ENCODE results near the gene GRN.
A peak's percentile ranks its signal among the peaks of the same experiment; 100 is the strongest.

Gene GRN

GRCh38 chr17:44345454-44346026 is 438 bp downstream of the GRN start:
- TF ChIP-seq TEAD4 (IDR thresholded peaks at IDR 0.05) (no peak), ZBTB7A (IDR thresholded peaks at IDR 0.05; ENCODE audit: low read depth) (0 out of 2 replicates have a peak, but pooled peaks have one; percentile 73), TCF12 (IDR thresholded peaks at IDR 0.05; ENCODE audit: low read depth) (0 out of 2 replicates have a peak, but pooled peaks have one; percentile 1), RAD21 (IDR thresholded peaks at IDR 0.05; ENCODE audit: low read depth) (peak; percentile 44; the same call in 1 of the 2 replicates), EP300 (IDR thresholded peaks at IDR 0.05; ENCODE audit: borderline replicate concordance) (no peak), TAF1 (IDR thresholded peaks at IDR 0.05; ENCODE audit: low read depth) (no peak), CREB1 (IDR thresholded peaks at IDR 0.05; ENCODE audit: low read depth) (no peak)

GRCh38 chr17:44346064-44346844 is 1.2 kb downstream of the GRN start:
- no peak for TF ChIP-seq FOXM1 (IDR thresholded peaks at IDR 0.05; ENCODE audit: borderline replicate concordance, low read depth)
- no peak for TF ChIP-seq TEAD4 (IDR thresholded peaks at IDR 0.05)
- TF ChIP-seq EP300 (IDR thresholded peaks at IDR 0.05; ENCODE audit: borderline replicate concordance), result no peak
- TF ChIP-seq EGR1 (IDR thresholded peaks at IDR 0.05), result no peak
- no peak for TF ChIP-seq MAX (IDR thresholded peaks at IDR 0.05)
- TF ChIP-seq TCF12 (IDR thresholded peaks at IDR 0.05; ENCODE audit: low read depth), result no peak
- TF ChIP-seq NFIC (IDR thresholded peaks at IDR 0.05), result no peak
- no peak for TF ChIP-seq YY1 (IDR thresholded peaks at IDR 0.05; ENCODE audit: low read depth)
- no peak for TF ChIP-seq REST (IDR thresholded peaks at IDR 0.05; ENCODE audit: low read depth)
- no peak for TF ChIP-seq RAD21 (IDR thresholded peaks at IDR 0.05; ENCODE audit: low read depth)
- no peak for TF ChIP-seq CEBPB (IDR thresholded peaks at IDR 0.05)
- no peak for TF ChIP-seq ZBTB7A (IDR thresholded peaks at IDR 0.05; ENCODE audit: low read depth)

GRCh38 chr17:44348234-44348987 is 3.3 kb downstream of the GRN start:
- TF ChIP-seq YY1 (IDR thresholded peaks at IDR 0.05; ENCODE audit: low read depth) (no peak), FOXM1 (IDR thresholded peaks at IDR 0.05; ENCODE audit: borderline replicate concordance, low read depth) (no peak), EGR1 (IDR thresholded peaks at IDR 0.05) (no peak), CREB1 (IDR thresholded peaks at IDR 0.05; ENCODE audit: low read depth) (no peak), TEAD4 (IDR thresholded peaks at IDR 0.05) (no peak), EP300 (IDR thresholded peaks at IDR 0.05; ENCODE audit: borderline replicate concordance) (no peak), NFIC (IDR thresholded peaks at IDR 0.05) (no peak), RAD21 (IDR thresholded peaks at IDR 0.05; ENCODE audit: low read depth) (no peak), TAF1 (IDR thresholded peaks at IDR 0.05; ENCODE audit: low read depth) (no peak), ZBTB7A (IDR thresholded peaks at IDR 0.05; ENCODE audit: low read depth) (no peak), REST (IDR thresholded peaks at IDR 0.05; ENCODE audit: low read depth) (no peak), USF1 (IDR thresholded peaks at IDR 0.05) (no peak)

GRCh38 chr17:44348988-44349364 is 3.9 kb downstream of the GRN start:
- no peak for TF ChIP-seq FOXM1 (IDR thresholded peaks at IDR 0.05; ENCODE audit: borderline replicate concordance, low read depth)
- no peak for TF ChIP-seq RAD21 (IDR thresholded peaks at IDR 0.05; ENCODE audit: low read depth)
- TF ChIP-seq EP300 (IDR thresholded peaks at IDR 0.05; ENCODE audit: borderline replicate concordance), result no peak
- no peak for TF ChIP-seq EGR1 (IDR thresholded peaks at IDR 0.05)

- TF ChIP-seq ZBTB7A (IDR thresholded peaks at IDR 0.05; ENCODE audit: low read depth) (no peak), TAF1 (IDR thresholded peaks at IDR 0.05; ENCODE audit: low read depth) (no peak), TCF12 (IDR thresholded peaks at IDR 0.05; ENCODE audit: low read depth) (no peak), REST (IDR thresholded peaks at IDR 0.05; ENCODE audit: low read depth) (no peak), NFIC (IDR thresholded peaks at IDR 0.05) (no peak), YY1 (IDR thresholded peaks at IDR 0.05; ENCODE audit: low read depth) (no peak), USF1 (IDR thresholded peaks at IDR 0.05) (no peak)
Measured at GRCh38 chr17:44349553-44350070, 4.5 kb downstream of the GRN start.
